K562 (cell line): ENCODE data around the gene ERCC1. TPM values are rescaled to one million over a fixed set of nuclear protein-coding genes. Genes with fewer than 3 reads are reported as not detected.

Source experiments
- CEBPB ChIP-seq: fragments of 450-650 bp; IDR thresholded peaks from 2 replicates; pipeline ENCODE4 v1.6.1; 2016; ENCODE audit warnings: missing genetic modification characterization, missing compliant biosample characterization
- CEBPG ChIP-seq, 3 experiments: fragments of 200-800 bp in 1 of 3; sonication (Bioruptor generic) in 1 of 3; sonication (generic) in 1 of 3; formaldehyde crosslinking in 1 of 3; IDR thresholded peaks in 2 of 3; conservative IDR thresholded peaks in 1 of 3; 2 replicates each; pipeline versions ENCODE4 v1.6.1 to v1.8.0; 2016 to 2022; ENCODE audit warnings: missing compliant biosample characterization in 2 of 3, missing genetic modification characterization in 2 of 3, mild to moderate bottlenecking in 1 of 3, missing genetic modification reagents in 1 of 3
- EGR1 ChIP-seq: fragments of 450-650 bp; conservative IDR thresholded peaks from 2 replicates; pipeline ENCODE4 v1.6.1; 2017; ENCODE audit warnings: mild to moderate bottlenecking
- GTF3C2 ChIP-seq: IDR thresholded peaks from 3 replicates; pipeline ENCODE4 v1.6.1; 2011; ENCODE audit warnings: borderline replicate concordance, mild to moderate bottlenecking, moderate library complexity; ENCODE audit not compliant: insufficient read length; ENCODE audit errors: extremely low read depth
- HDGF ChIP-seq: fragments of 450-650 bp; IDR thresholded peaks from 2 replicates; pipeline ENCODE4 v1.6.1; 2016
- LCOR ChIP-seq: sonication (generic); formaldehyde crosslinking; IDR thresholded peaks from 2 replicates; pipeline ENCODE4 v1.8.0; 2022; ENCODE audit warnings: mild to moderate bottlenecking, missing genetic modification reagents
- NRF1 ChIP-seq, 2 experiments: fragments of 450-650 bp; IDR thresholded peaks in 1 of 2; conservative IDR thresholded peaks in 1 of 2; 2 replicates each; pipeline ENCODE4 v1.6.1; 2014; ENCODE audit warnings: mild to moderate bottlenecking in 2 of 2
- SMAD3 ChIP-seq: fragments of 450-650 bp; formaldehyde crosslinking; conservative IDR thresholded peaks from 2 replicates; pipeline ENCODE4 v1.4.0; 2020; ENCODE audit warnings: mild to moderate bottlenecking
- SRSF1 ChIP-seq: fragments of 200-400 bp; formaldehyde crosslinking; IDR thresholded peaks from 2 replicates; pipeline ENCODE4 v1.6.1; 2017; ENCODE audit warnings: mild to moderate bottlenecking, low read depth, low read length, moderate library complexity
- STAT6 ChIP-seq: sonication (generic); formaldehyde crosslinking; IDR thresholded peaks from 2 replicates; pipeline ENCODE4 v1.8.1; 2023; ENCODE audit warnings: mild to moderate bottlenecking, missing genetic modification reagents
- ZBTB11 ChIP-seq, 3 experiments: fragments of 200-800 bp in 1 of 3; fragments of 250-450 bp in 1 of 3; fragments of 450-650 bp in 1 of 3; sonication (Bioruptor Pico) in 1 of 3; sonication (Bioruptor generic) in 1 of 3; formaldehyde crosslinking in 1 of 3; IDR thresholded peaks; 2 replicates each; pipeline versions ENCODE4 v1.6.1 to v1.8.0; 2016 to 2022; ENCODE audit warnings: mild to moderate bottlenecking in 2 of 3, missing genetic modification characterization in 2 of 3, missing compliant biosample characterization in 1 of 3, moderate library complexity in 1 of 3
- polyA plus RNA-seq, 8 experiments: library from polyadenylated mRNA; depleted of rRNA in 4 of 8; stranded (reverse) in 5 of 8; unstranded in 3 of 8; fragments of >200 nt; fragmentation: Nextera tagmentation in 2 of 8; fragmentation: Illumina TruSeq in 1 of 8; extraction: Ambion mirVana in 2 of 8; extraction: Trizol in 1 of 8; gene quantifications; 2 replicates each; pipeline versions ENCODE4 v1.2.1 to v1.2.3, GENCODE V29; 2011 to 2014; ENCODE audit warnings: inconsistent platforms in 1 of 8, missing spikeins in 1 of 8
- total RNA-seq, 7 experiments: library from RNA; depleted of rRNA in 6 of 7; stranded (reverse); fragments of >200 nt in 6 of 7; fragmentation: Illumina TruSeq in 2 of 7; extraction: Trizol in 2 of 7; gene quantifications; 2 replicates each; pipeline versions ENCODE4 v1.2.1 to v1.2.3, GENCODE V29; 2011 to 2021; ENCODE audit warnings: low replicate concordance in 1 of 7

The ERCC1 gene
- total and polyA plus RNA-seq, 9 of the 15 experiments (the other 6 are each of a cell fraction or from before 2014, with no cell fraction given): 9.3 to 92.6 (median 60.0) TPM

- 0 out of 2 replicates have a peak, but pooled peaks have one; percentile 45 for TF ChIP-seq STAT6
- peak; percentile 82 for TF ChIP-seq EGR1
- TF ChIP-seq CEBPB (tag): peak; percentile 95
- TF ChIP-seq LCOR (CRISPR knock-in tag): peak; percentile 72; the same call in 1 of the 2 replicates
- TF ChIP-seq SMAD3: no peak
- no peak for TF ChIP-seq SRSF1
- TF ChIP-seq NRF1 (conservative IDR thresholded peaks at IDR 0.05 in 1 of 2, IDR thresholded peaks at IDR 0.05 in 1 of 2): peak; percentile 57 to 65
- peak; percentile 61; the same call in 1 of the 2 replicates for TF ChIP-seq CEBPG (CRISPR knock-in tag; IDR thresholded peaks at IDR 0.05)
- peak; percentile 88 to 92 for TF ChIP-seq CEBPG (tag; conservative IDR thresholded peaks at IDR 0.05 in 1 of 2, IDR thresholded peaks at IDR 0.05 in 1 of 2)
- peak in 2 of 3 experiments; percentile 53 to 84; a peak in 3 of 6 replicates for TF ChIP-seq ZBTB11 (CRISPR knock-in tag; IDR thresholded peaks at IDR 0.05)
- TF ChIP-seq GTF3C2: no peak
- 0 out of 2 replicates have a peak, but pooled peaks have one; percentile 51 for TF ChIP-seq HDGF
Observed at GRCh38 chr19:45443462-45444317, 20.0 kb upstream of the ERCC1 start (continued).
